PC-9 (cell line): ENCODE data around the gene EYA4. TPM values are rescaled to one million over a fixed set of nuclear protein-coding genes. Genes with fewer than 3 reads are reported as not detected.

Experiments
- BruUV-seq: library from RNA; stranded (reverse); fragments of 400-500 nt; replicated peaks from 2 replicates; lab custom pipeline; 2021; lab: Mats Ljungman, UMichigan
- CTCF ChIA-PET: fragments of 300-600 bp; sonication (Branson Sonifier 250); formaldehyde crosslinking; loops from one replicate; lab custom pipeline; 2022; ENCODE audit warnings: antibody characterized with exemption; lab: Charles Lee
- POLR2A ChIA-PET: fragments of 300-600 bp; sonication (Branson Sonifier 250); formaldehyde crosslinking; loops from one replicate; lab custom pipeline; 2022; ENCODE audit warnings: antibody characterized with exemption; ENCODE audit not compliant: unreplicated experiment; lab: Charles Lee
- DNase-seq, 2 experiments: peaks; one replicate each; pipeline versions ENCODE4 v3.0.0 to v3.0.0-alpha.2; 2015 to 2022; ENCODE audit warnings: mixed read lengths in 1 of 2
- H2AFZ ChIP-seq: fragments of 200-600 bp; sonication (generic); 2 replicates; pipeline ENCODE4 v1.8.1; 2017; ENCODE audit warnings: antibody characterized with exemption
- H3F3A ChIP-seq: fragments of 200-600 bp; sonication (generic); 2 replicates; pipeline ENCODE4 v1.8.1; 2017; ENCODE audit warnings: antibody characterized with exemption, mild to moderate bottlenecking, low read depth; ENCODE audit not compliant: insufficient read depth
- H3K27ac ChIP-seq: fragments of 200-600 bp; sonication (generic); 2 replicates; pipeline ENCODE4 v1.6.1; 2016; ENCODE audit warnings: mixed run types
- H3K27me3 ChIP-seq: fragments of 200-600 bp; sonication (generic); 2 replicates; pipeline ENCODE4 v1.6.1; 2016; ENCODE audit warnings: low read depth, mixed run types; ENCODE audit not compliant: insufficient read depth
- H3K36me3 ChIP-seq: fragments of 200-600 bp; sonication (generic); 2 replicates; pipeline ENCODE4 v1.6.1; 2016; ENCODE audit warnings: low read depth, mixed run types
- H3K4me1 ChIP-seq: fragments of 200-600 bp; sonication (generic); replicated peaks from 2 replicates; pipeline ENCODE4 v1.6.1; 2016; ENCODE audit warnings: mixed run types; ENCODE audit not compliant: insufficient read depth
- H3K4me2 ChIP-seq: fragments of 200-600 bp; sonication (generic); 2 replicates; pipeline ENCODE4 v1.6.1; 2017; ENCODE audit warnings: mixed run types
- H3K4me3 ChIP-seq: fragments of 200-600 bp; sonication (generic); 2 replicates; pipeline ENCODE4 v1.6.1; 2016; ENCODE audit warnings: mixed run types
- H3K79me2 ChIP-seq: fragments of 200-600 bp; sonication (generic); 2 replicates; pipeline ENCODE4 v1.6.1; 2017; ENCODE audit warnings: low read depth, mixed run types
- H3K9me2 ChIP-seq: fragments of 200-600 bp; sonication (generic); 2 replicates; pipeline ENCODE4 v1.8.1; 2017; ENCODE audit warnings: mild to moderate bottlenecking; ENCODE audit not compliant: insufficient read depth
- H3K9me3 ChIP-seq: fragments of 200-600 bp; sonication (generic); 2 replicates; pipeline ENCODE4 v1.8.1; 2016; ENCODE audit warnings: low read depth; ENCODE audit not compliant: insufficient read depth
- H4K20me1 ChIP-seq: fragments of 200-600 bp; sonication (generic); 2 replicates; pipeline ENCODE4 v1.8.1; 2017; ENCODE audit not compliant: insufficient read depth
- EZH2 ChIP-seq: fragments of 200-600 bp; sonication (generic); IDR thresholded peaks from 2 replicates; pipeline ENCODE4 v1.8.0; 2017; ENCODE audit warnings: antibody characterized with exemption, low read depth
- intact Hi-C: fragments of 100-400 bp; cut with micrococcal nuclease; formaldehyde crosslinking; loops from one replicate; pipeline ENCODE4 v1.10.0; 2022; ENCODE audit not compliant: unreplicated experiment
- total RNA-seq: library from RNA; stranded (reverse); gene quantifications from 2 replicates; pipeline ENCODE4 v1.2.3, GENCODE V29; 2021
- TF ChIP-seq, protein P1 (sequence below): fragments of 200-600 bp; sonication (generic); conservative IDR thresholded peaks from 2 replicates; pipeline ENCODE4 v1.6.1; 2017; ENCODE audit warnings: mixed run types, antibody characterized with exemption, mild to moderate bottlenecking, moderate library complexity

EYA4 gene
- total RNA-seq, 1 experiment from 2014 or later: 9.8 TPM

DNA sequence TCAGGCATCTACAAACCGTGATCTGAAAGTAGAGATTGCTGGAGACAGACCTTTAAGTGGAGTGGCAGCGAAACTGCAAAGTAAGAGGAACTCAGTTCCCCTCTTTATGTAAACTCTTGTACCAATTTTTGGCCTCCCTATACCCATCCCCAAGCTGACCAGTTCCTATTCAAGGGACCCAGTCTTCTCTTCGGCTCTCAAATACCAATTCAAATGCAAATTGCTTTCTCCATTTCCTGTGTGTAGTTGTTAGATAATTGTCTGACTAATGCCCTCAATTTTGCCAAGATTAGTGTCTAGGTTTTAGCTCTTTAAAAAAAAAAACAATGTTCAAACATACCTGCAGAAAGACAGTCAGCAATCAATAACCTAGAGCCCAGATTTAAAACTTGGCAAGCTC lies 150.9 kb downstream of the EYA4 start:
- TF ChIP-seq, protein P1, sequence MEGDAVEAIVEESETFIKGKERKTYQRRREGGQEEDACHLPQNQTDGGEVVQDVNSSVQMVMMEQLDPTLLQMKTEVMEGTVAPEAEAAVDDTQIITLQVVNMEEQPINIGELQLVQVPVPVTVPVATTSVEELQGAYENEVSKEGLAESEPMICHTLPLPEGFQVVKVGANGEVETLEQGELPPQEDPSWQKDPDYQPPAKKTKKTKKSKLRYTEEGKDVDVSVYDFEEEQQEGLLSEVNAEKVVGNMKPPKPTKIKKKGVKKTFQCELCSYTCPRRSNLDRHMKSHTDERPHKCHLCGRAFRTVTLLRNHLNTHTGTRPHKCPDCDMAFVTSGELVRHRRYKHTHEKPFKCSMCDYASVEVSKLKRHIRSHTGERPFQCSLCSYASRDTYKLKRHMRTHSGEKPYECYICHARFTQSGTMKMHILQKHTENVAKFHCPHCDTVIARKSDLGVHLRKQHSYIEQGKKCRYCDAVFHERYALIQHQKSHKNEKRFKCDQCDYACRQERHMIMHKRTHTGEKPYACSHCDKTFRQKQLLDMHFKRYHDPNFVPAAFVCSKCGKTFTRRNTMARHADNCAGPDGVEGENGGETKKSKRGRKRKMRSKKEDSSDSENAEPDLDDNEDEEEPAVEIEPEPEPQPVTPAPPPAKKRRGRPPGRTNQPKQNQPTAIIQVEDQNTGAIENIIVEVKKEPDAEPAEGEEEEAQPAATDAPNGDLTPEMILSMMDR: no peak
- no peak for TF ChIP-seq EZH2
- no peaks in the 10 kb centered on the region for H3K9me2 ChIP-seq
- no peaks in the 10 kb centered on the region for H3K4me1 ChIP-seq
- no peak overlapping the region for H3K4me2 ChIP-seq
- DNase-seq: no peak
- POLR2A ChIA-PET: no interaction called here
- H3K27ac ChIP-seq: no peak overlapping the region
- CTCF ChIA-PET: no interaction called here
- no peaks in the 10 kb centered on the region for H3K9me3 ChIP-seq
- intact Hi-C loops: no loop called here
- H3F3A ChIP-seq: no peaks in the 10 kb centered on the region
- no peak overlapping the region for H2AFZ ChIP-seq
- H3K4me3 ChIP-seq: no peak overlapping the region
- no TSS peak for BruUV-seq
- no peaks in the 10 kb centered on the region for H3K27me3 ChIP-seq
- H4K20me1 ChIP-seq: no peaks in the 10 kb centered on the region; the same call in 1 of the 2 replicates
- H3K79me2 ChIP-seq: no peaks in the 10 kb centered on the region
- no peaks in the 10 kb centered on the region for H3K36me3 ChIP-seq

DNA sequence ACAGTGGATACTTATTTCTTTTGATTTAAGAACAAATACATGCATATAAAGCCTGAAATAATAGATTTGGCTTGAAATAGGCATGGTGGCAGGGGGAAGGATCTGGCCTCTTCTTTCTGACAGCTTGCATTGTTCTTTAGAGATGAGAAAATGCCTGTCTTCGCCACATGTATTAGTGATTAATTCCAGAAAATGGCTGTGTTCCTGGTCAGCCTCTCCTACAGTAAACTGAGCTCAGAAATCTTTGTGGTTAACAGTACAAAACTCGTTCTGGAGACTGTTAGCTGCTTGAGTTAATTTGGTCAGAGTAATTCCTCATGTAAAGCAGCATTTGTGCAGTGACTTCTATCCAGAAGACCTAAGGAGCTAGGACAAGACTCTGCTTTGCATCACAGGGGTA lies 151.5 kb downstream of the EYA4 start:
- H3K9me2 ChIP-seq: no peaks in the 10 kb centered on the region
- H3K27me3 ChIP-seq: no peaks in the 10 kb centered on the region
- no peak overlapping the region for H3K4me2 ChIP-seq
- H3F3A ChIP-seq: no peaks in the 10 kb centered on the region
- ChIA-PET POLR2A (no interaction called here), CTCF (no interaction called here)
- H3K4me1 ChIP-seq: no peaks in the 10 kb centered on the region
- H3K79me2 ChIP-seq: no peaks in the 10 kb centered on the region
- H4K20me1 ChIP-seq: no peaks in the 10 kb centered on the region; the same call in 1 of the 2 replicates
- H3K36me3 ChIP-seq: no peaks in the 10 kb centered on the region
- no peaks in the 10 kb centered on the region for H3K9me3 ChIP-seq
- DNase-seq: no peak
- TF ChIP-seq EZH2: no peak
- TF ChIP-seq, protein P1: no peak
- H3K4me3 ChIP-seq: no peak overlapping the region
- intact Hi-C loops: no loop called here
- no TSS peak for BruUV-seq
- no peak overlapping the region for H3K27ac ChIP-seq
- H2AFZ ChIP-seq: no peak overlapping the region

DNA sequence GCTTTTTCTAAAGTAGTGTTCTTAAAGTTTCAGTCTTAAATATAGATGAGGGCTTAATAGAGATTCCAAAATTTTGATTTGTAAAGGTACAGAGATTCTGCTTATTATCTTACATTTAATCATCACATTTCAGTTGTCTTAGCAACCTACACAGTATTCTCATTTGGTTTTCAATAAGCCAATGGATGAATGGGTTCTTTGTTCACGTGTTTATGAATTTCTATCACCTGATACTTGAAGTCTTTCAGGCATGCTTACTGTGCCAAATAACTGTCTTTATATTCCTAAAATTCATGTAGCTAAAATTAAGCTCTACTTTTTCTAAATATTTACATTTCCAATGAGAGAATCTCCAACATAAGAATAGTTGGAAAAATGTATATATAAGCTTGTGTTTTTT lies 152.7 kb downstream of the EYA4 start:
- H3K4me2 ChIP-seq: no peak overlapping the region
- H3K9me2 ChIP-seq: no peaks in the 10 kb centered on the region
- BruUV-seq: no TSS peak
- no peaks in the 10 kb centered on the region for H3K27me3 ChIP-seq
- intact Hi-C loops: no loop called here
- POLR2A ChIA-PET: no interaction called here
- H3F3A ChIP-seq: no peaks in the 10 kb centered on the region
- no peak overlapping the region for H2AFZ ChIP-seq
- H4K20me1 ChIP-seq: no peaks in the 10 kb centered on the region; the same call in 1 of the 2 replicates
- H3K4me1 ChIP-seq: no peaks in the 10 kb centered on the region
- DNase-seq: no peak
- H3K36me3 ChIP-seq: no peaks in the 10 kb centered on the region
- H3K27ac ChIP-seq: no peak overlapping the region
- TF ChIP-seq, protein P1: no peak
- TF ChIP-seq EZH2: no peak
- H3K4me3 ChIP-seq: no peak overlapping the region
- no peaks in the 10 kb centered on the region for H3K79me2 ChIP-seq
- H3K9me3 ChIP-seq: no peaks in the 10 kb centered on the region
- CTCF ChIA-PET: interaction anchor here (0.6 to 0.7 kb wide), 3 partner anchors 67 to 431 kb away, joined by 7 to 14 read pairs (median 8); no protein-coding TSS in a partner anchor
